ENCODE data around the gene ALKBH7. TPM values are rescaled to one million over a fixed set of nuclear protein-coding genes. Genes with fewer than 3 reads are reported as not detected.

ALKBH7 gene
- total RNA-seq, 1 donor from 2014 or later, result 58.4 TPM

GRCh38 chr19:6414793-6415590, 42.4 kb downstream of the ALKBH7 start:
- no peaks in the 10 kb centered on the region for H3K27me3 Mint-ChIP-seq (ENCODE audit: low read depth, unreplicated experiment)
- H3K9me3 Mint-ChIP-seq (ENCODE audit: unreplicated experiment), result no peaks in the 10 kb centered on the region

GRCh38 chr19:6415591-6416190, 43.1 kb downstream of the ALKBH7 start:
- Mint-ChIP-seq H3K27me3 (ENCODE audit: low read depth, unreplicated experiment) (no peaks in the 10 kb centered on the region), H3K9me3 (ENCODE audit: unreplicated experiment) (no peaks in the 10 kb centered on the region), H3K4me3 (ENCODE audit: unreplicated experiment) (no peak overlapping the region), H3K27ac (ENCODE audit: unreplicated experiment) (no peak overlapping the region), H3K4me1 (ENCODE audit: low read depth, unreplicated experiment) (no peaks in the 10 kb centered on the region), H3K36me3 (ENCODE audit: low read depth, unreplicated experiment) (peaks cover 5% of the 10 kb centered on the region)
- Histone ChIP-seq H3K9ac (ENCODE audit: low read length) (no peak overlapping the region), H3K4me1 (ENCODE audit: insufficient read depth, low read length) (no peaks in the 10 kb centered on the region), H3K9me3 (ENCODE audit: insufficient read depth, low read depth, low read length) (no peaks in the 10 kb centered on the region), H3K4me2 (ENCODE audit: low read length) (no peak overlapping the region), H2AFZ (ENCODE audit: low read depth, low read length) (no peak overlapping the region), H3K27ac (ENCODE audit: low read depth, low read length) (no peak overlapping the region), H4K20me1 (ENCODE audit: insufficient read depth, low read length) (peaks cover 45% of the 10 kb centered on the region), H3K27me3 (ENCODE audit: insufficient read depth, low read length) (no peaks in the 10 kb centered on the region), H3K79me2 (ENCODE audit: insufficient read depth, low read length) (peaks cover 30% of the 10 kb centered on the region), H3K4me3 (ENCODE audit: insufficient read depth, low read depth, low read length) (no peak overlapping the region), H3K36me3 (ENCODE audit: insufficient read depth, low read length) (peaks cover 16% of the 10 kb centered on the region)
- TF ChIP-seq EZH2 (IDR thresholded peaks at IDR 0.05; ENCODE audit: insufficient read depth, low read length) (no peak), CTCF (IDR thresholded peaks at IDR 0.05; ENCODE audit: insufficient read depth, low read depth, low read length) (no peak)
- DNase-seq (ENCODE audit: low read depth) (no peak), FAIRE-seq (no peak)

More at GRCh38 chr19:6414793-6415590, 42.4 kb downstream of the ALKBH7 start:
- H2AFZ ChIP-seq (ENCODE audit: low read depth, low read length), result no peak overlapping the region
- DNase-seq (ENCODE audit: low read depth) (no peak), FAIRE-seq (no peak)
- TF ChIP-seq EZH2 (IDR thresholded peaks at IDR 0.05; ENCODE audit: insufficient read depth, low read length) (no peak), CTCF (IDR thresholded peaks at IDR 0.05; ENCODE audit: insufficient read depth, low read depth, low read length) (no peak)
- H3K4me2 ChIP-seq (ENCODE audit: low read length), result no peak overlapping the region
- peaks cover 23% of the 10 kb centered on the region for H3K79me2 ChIP-seq (ENCODE audit: insufficient read depth, low read length)
- Mint-ChIP-seq H3K36me3 (ENCODE audit: low read depth, unreplicated experiment) (no peaks in the 10 kb centered on the region), H3K27ac (ENCODE audit: unreplicated experiment) (no peak overlapping the region), H3K4me1 (ENCODE audit: low read depth, unreplicated experiment) (no peaks in the 10 kb centered on the region), H3K4me3 (ENCODE audit: unreplicated experiment) (no peak overlapping the region)
- H3K27ac ChIP-seq (ENCODE audit: low read depth, low read length), result no peak overlapping the region
- H3K36me3 ChIP-seq (ENCODE audit: insufficient read depth, low read length), result peaks cover 10% of the 10 kb centered on the region
- no peaks in the 10 kb centered on the region for H3K27me3 ChIP-seq (ENCODE audit: insufficient read depth, low read length)
- H4K20me1 ChIP-seq (ENCODE audit: insufficient read depth, low read length), result peaks cover 38% of the 10 kb centered on the region
- no peaks in the 10 kb centered on the region for H3K9me3 ChIP-seq (ENCODE audit: insufficient read depth, low read depth, low read length)
- no peaks in the 10 kb centered on the region for H3K4me1 ChIP-seq (ENCODE audit: insufficient read depth, low read length)
- no peak overlapping the region for H3K9ac ChIP-seq (ENCODE audit: low read length)
- no peak overlapping the region for H3K4me3 ChIP-seq (ENCODE audit: insufficient read depth, low read depth, low read length)

All from astrocyte (in vitro differentiated cells and primary cell).